H9 (cell line): ENCODE results near the gene TGOLN2. TPM values are rescaled to one million over a fixed set of nuclear protein-coding genes. Genes with fewer than 3 reads are reported as not detected.
"Not testable (repeated sequence)": the region's sequence is repeated elsewhere in the genome, so short reads cannot be mapped to it uniquely, and the experiment has no call there.

Experiments
- DNase-seq: peaks from one replicate; pipeline ENCODE4 v3.0.0-alpha.2; 2017
- H2AFZ ChIP-seq: one replicate; pipeline ENCODE4 v1.6.1; 2013; ENCODE audit warnings: mild to moderate bottlenecking, low read length, control low read depth, moderate library complexity
- H2AK5ac ChIP-seq: 2 replicates; pipeline ENCODE4 v1.6.1; 2013; ENCODE audit warnings: low read length, control low read depth, mixed read lengths; ENCODE audit not compliant: insufficient read length
- H2BK120ac ChIP-seq: one replicate; pipeline ENCODE4 v1.6.1; 2013; ENCODE audit warnings: low read depth, mild to moderate bottlenecking, low read length, control low read depth, inconsistent platforms; ENCODE audit not compliant: poor library complexity, severe bottlenecking
- H2BK12ac ChIP-seq: 2 replicates; pipeline ENCODE4 v1.6.1; 2013; ENCODE audit warnings: low read length, control low read depth, mixed read lengths, low read depth; ENCODE audit not compliant: insufficient read length
- H2BK15ac ChIP-seq: 2 replicates; pipeline ENCODE4 v1.6.1; 2013; ENCODE audit warnings: low read depth, low read length, control low read depth
- H2BK20ac ChIP-seq: one replicate; pipeline ENCODE4 v1.6.1; 2013; ENCODE audit warnings: low read depth, mild to moderate bottlenecking, low read length, control low read depth, inconsistent platforms; ENCODE audit not compliant: poor library complexity, severe bottlenecking
- H2BK5ac ChIP-seq: 2 replicates; pipeline ENCODE4 v1.6.1; 2013; ENCODE audit warnings: low read length, control low read depth, mixed read lengths; ENCODE audit not compliant: insufficient read length
- H3K14ac ChIP-seq: 2 replicates; pipeline ENCODE4 v1.6.1; 2013; ENCODE audit warnings: low read length, control low read depth; ENCODE audit not compliant: insufficient read depth
- H3K18ac ChIP-seq: 2 replicates; pipeline ENCODE4 v1.6.1; 2013; ENCODE audit warnings: low read depth, mild to moderate bottlenecking, mixed read lengths, low read length, control low read depth; ENCODE audit not compliant: insufficient read length
- H3K23ac ChIP-seq: 2 replicates; pipeline ENCODE4 v1.6.1; 2013; ENCODE audit warnings: low read length, control low read depth, mixed read lengths, low read depth; ENCODE audit not compliant: insufficient read length
- H3K23me2 ChIP-seq: 2 replicates; pipeline ENCODE4 v1.6.1; 2013; ENCODE audit warnings: low read depth, mild to moderate bottlenecking, mixed read lengths, low read length, control low read depth; ENCODE audit not compliant: insufficient read length, poor library complexity, severe bottlenecking
- H3K27ac ChIP-seq: 2 replicates; pipeline ENCODE4 v1.5.1; 2013; ENCODE audit warnings: low read length, control low read depth, mixed read lengths, low read depth; ENCODE audit not compliant: insufficient read length
- H3K27me3 ChIP-seq: 2 replicates; pipeline ENCODE4 v1.6.1; 2013; ENCODE audit warnings: low read length, control low read depth, inconsistent platforms; ENCODE audit not compliant: insufficient read depth
- H3K4ac ChIP-seq: 2 replicates; pipeline ENCODE4 v1.6.1; 2013; ENCODE audit warnings: low read depth, mild to moderate bottlenecking, control low read depth, inconsistent platforms, low read length, moderate library complexity
- H3K4me1 ChIP-seq: 2 replicates; pipeline ENCODE4 v1.6.1; 2013; ENCODE audit warnings: low read length, control low read depth, inconsistent platforms; ENCODE audit not compliant: insufficient read depth
- H3K4me2 ChIP-seq: 2 replicates; pipeline ENCODE4 v1.6.1; 2013; ENCODE audit warnings: low read length, control low read depth, mixed read lengths; ENCODE audit not compliant: insufficient read length, insufficient read depth
- H3K56ac ChIP-seq: 2 replicates; pipeline ENCODE4 v1.6.1; 2013; ENCODE audit warnings: low read depth, mild to moderate bottlenecking, mixed read lengths, low read length, control low read depth; ENCODE audit not compliant: insufficient read length
- H3K79me1 ChIP-seq: 2 replicates; pipeline ENCODE4 v1.6.1; 2013; ENCODE audit warnings: low read depth, mild to moderate bottlenecking, moderate library complexity, low read length, control low read depth, inconsistent platforms; ENCODE audit not compliant: insufficient read depth, poor library complexity, severe bottlenecking
- H3K79me2 ChIP-seq: 2 replicates; pipeline ENCODE4 v1.6.1; 2013; ENCODE audit warnings: low read length, control low read depth, inconsistent platforms; ENCODE audit not compliant: insufficient read depth
- H3K9ac ChIP-seq: 2 replicates; pipeline ENCODE4 v1.6.1; 2013; ENCODE audit warnings: low read length, control low read depth, mixed read lengths; ENCODE audit not compliant: insufficient read length; ENCODE audit errors: extremely low read depth
- H3K9me3 ChIP-seq: one replicate; pipeline ENCODE4 v1.6.1; 2013; ENCODE audit warnings: low read depth, low read length, inconsistent platforms; ENCODE audit not compliant: control insufficient read depth
- H3T11ph ChIP-seq: one replicate; pipeline ENCODE4 v1.6.1; 2013; ENCODE audit warnings: mild to moderate bottlenecking, low read length, control low read depth, inconsistent platforms
- H4K20me1 ChIP-seq: one replicate; pipeline ENCODE4 v1.6.1; 2013; ENCODE audit not compliant: control insufficient read depth, insufficient read length, insufficient read depth
- H4K5ac ChIP-seq: 2 replicates; pipeline ENCODE4 v1.6.1; 2013; ENCODE audit warnings: low read depth, mild to moderate bottlenecking, mixed read lengths, low read length, control low read depth; ENCODE audit not compliant: insufficient read length
- H4K8ac ChIP-seq: replicated peaks from 2 replicates; pipeline ENCODE4 v1.6.1; 2013; ENCODE audit warnings: low read length, control low read depth, mixed read lengths, low read depth; ENCODE audit not compliant: insufficient read length
- H4K91ac ChIP-seq: 2 replicates; pipeline ENCODE4 v1.6.1; 2013; ENCODE audit warnings: low read depth, mild to moderate bottlenecking, moderate library complexity, mixed read lengths, low read length, control low read depth; ENCODE audit not compliant: insufficient read length
- H3K27ac Mint-ChIP-seq, 3 experiments: 2 replicates in 2 of 3; 3 replicates in 1 of 3; pipeline ENCODE4 v1.8.0; 2020 to 2021; ENCODE audit warnings: mixed read lengths in 3 of 3, mild to moderate bottlenecking in 1 of 3, moderate library complexity in 1 of 3
- H3K27me3 Mint-ChIP-seq: 2 replicates; pipeline ENCODE4 v1.8.0; 2021; ENCODE audit warnings: low read depth, mild to moderate bottlenecking, moderate library complexity, mixed read lengths
- H3K36me3 Mint-ChIP-seq, 3 experiments: 2 replicates in 2 of 3; 3 replicates in 1 of 3; pipeline ENCODE4 v1.8.0; 2020 to 2021; ENCODE audit warnings: low read depth in 3 of 3, mixed read lengths in 3 of 3; ENCODE audit not compliant: insufficient read depth in 1 of 3
- H3K4me1 Mint-ChIP-seq, 2 experiments: 2 replicates each; pipeline ENCODE4 v1.8.0; 2020; ENCODE audit warnings: mixed read lengths in 2 of 2
- H3K4me3 Mint-ChIP-seq, 2 experiments: 2 replicates in 1 of 2; 3 replicates in 1 of 2; pipeline ENCODE4 v1.8.0; 2020 to 2021; ENCODE audit warnings: mild to moderate bottlenecking in 2 of 2, mixed read lengths in 2 of 2, moderate library complexity in 1 of 2
- H3K9me3 Mint-ChIP-seq, 2 experiments: 2 replicates in 1 of 2; 3 replicates in 1 of 2; pipeline ENCODE4 v1.8.0; 2020; ENCODE audit warnings: mild to moderate bottlenecking in 2 of 2, mixed read lengths in 2 of 2, moderate library complexity in 1 of 2
- CTCF ChIP-seq: fragments of 200-600 bp; sonication (generic); conservative IDR thresholded peaks from 3 replicates; pipeline ENCODE4 v1.8.0; 2021; ENCODE audit warnings: antibody characterized with exemption, mild to moderate bottlenecking
- WGBS: extraction: QIAGEN DNeasy Blood & Tissue Kit; methylation state at CpG from one replicate; pipeline ENCODE4 v1.1.7; 2013; ENCODE audit warnings: missing lambda C conversion rate, low lambda C conversion rate, mixed read lengths; ENCODE audit not compliant: insufficient read length; ENCODE audit errors: extremely low coverage; 5-methylcytosine and 5-hydroxymethylcytosine counted together
- total RNA-seq: library from RNA; stranded (reverse); gene quantifications from 2 replicates; pipeline ENCODE4 v1.2.1, GENCODE V29; 2021

Gene TGOLN2
- total RNA-seq, 1 experiment from 2014 or later = 47.8 TPM

- H3T11ph ChIP-seq = no peak overlapping the region
- peak overlapping the region in 1 of 3 experiments; percentile 48; a peak in 1 of 7 replicates for H3K27ac Mint-ChIP-seq
Measured at GRCh38 chr2:85330839-85331636, 3.2 kb upstream of the TGOLN2 start.

GRCh38 chr2:85329701-85330100 lies 1.9 kb upstream of the TGOLN2 start:
- H3K9me3 Mint-ChIP-seq, H2BK120ac ChIP-seq, H3K27me3 ChIP-seq, H3K18ac ChIP-seq, H3K27ac Mint-ChIP-seq, H2AK5ac ChIP-seq, H2BK20ac ChIP-seq, H3K9ac ChIP-seq, H3K4me2 ChIP-seq, H4K20me1 ChIP-seq, H3T11ph ChIP-seq, DNase-seq, H2BK12ac ChIP-seq, H3K27me3 Mint-ChIP-seq, H3K4me1 ChIP-seq, H3K9me3 ChIP-seq, H3K23ac ChIP-seq, H4K5ac ChIP-seq, H3K27ac ChIP-seq, H3K14ac ChIP-seq, H4K8ac ChIP-seq, H2BK15ac ChIP-seq, H3K79me2 ChIP-seq, H3K56ac ChIP-seq, H2AFZ ChIP-seq, H3K4ac ChIP-seq, H4K91ac ChIP-seq, H2BK5ac ChIP-seq: not testable (repeated sequence)
- Mint-ChIP-seq H3K4me1 (peaks cover 35 to 44% of the 10 kb centered on the region in 2 experiments), H3K36me3 (peaks cover 4 to 25% (median 18%) of the 10 kb centered on the region in 3 experiments), H3K4me3 (0 out of 5 replicates have a peak overlapping the region, but pooled peaks of 1 of the 2 experiments have one; percentile 2)
- no CpG with 5 or more reads among the region's 3 CpGs for WGBS
- peaks cover 18% of the 10 kb centered on the region for H3K23me2 ChIP-seq
- peaks cover 15% of the 10 kb centered on the region for H3K79me1 ChIP-seq

More at GRCh38 chr2:85330839-85331636, 3.2 kb upstream of the TGOLN2 start:
- peaks cover 3% of the 10 kb centered on the region for H3K27me3 Mint-ChIP-seq
- peaks cover 6% of the 10 kb centered on the region for H3K79me1 ChIP-seq
- H3K4me3 Mint-ChIP-seq = no peak overlapping the region
- no peak overlapping the region for H3K56ac ChIP-seq
- H3K9me3 ChIP-seq = no peaks in the 10 kb centered on the region
- H2BK120ac ChIP-seq = no peak overlapping the region
- H3K23ac ChIP-seq = no peak overlapping the region
- H2BK20ac ChIP-seq = no peak overlapping the region
- H2BK5ac ChIP-seq = no peak overlapping the region
- H3K4me1 ChIP-seq = no peaks in the 10 kb centered on the region; the same call in 1 of the 2 replicates
- H2AK5ac ChIP-seq = no peak overlapping the region
- no peak overlapping the region for H3K18ac ChIP-seq
- no peak for TF ChIP-seq CTCF
- no peak overlapping the region for H4K8ac ChIP-seq
- no peak overlapping the region for H4K5ac ChIP-seq
- peaks cover 0 to 12% (median 5%) of the 10 kb centered on the region in 3 experiments; a peak in 4 of 7 replicates for H3K36me3 Mint-ChIP-seq
- no peak for DNase-seq
- no CpG with 5 or more reads among the region's 13 CpGs for WGBS
- H3K4me2 ChIP-seq = no peak overlapping the region
- H4K91ac ChIP-seq = no peak overlapping the region
- H3K4me1 Mint-ChIP-seq = peaks cover 24 to 33% of the 10 kb centered on the region in 2 experiments
- no peak overlapping the region for H2AFZ ChIP-seq
- H3K27ac ChIP-seq = no peak overlapping the region
- peaks cover 18% of the 10 kb centered on the region for H3K23me2 ChIP-seq
- H3K4ac ChIP-seq = no peak overlapping the region
- H2BK15ac ChIP-seq = no peak overlapping the region
- no peak overlapping the region for H3K9ac ChIP-seq
- peaks cover 3 to 6% of the 10 kb centered on the region in 2 experiments for H3K9me3 Mint-ChIP-seq
- H3K14ac ChIP-seq = no peak overlapping the region
- no peaks in the 10 kb centered on the region for H4K20me1 ChIP-seq
- no peak overlapping the region for H2BK12ac ChIP-seq
- peaks cover 6% of the 10 kb centered on the region; the same call in 1 of the 2 replicates for H3K79me2 ChIP-seq
- no peaks in the 10 kb centered on the region for H3K27me3 ChIP-seq
